ENCODE results near the gene SMIM24. TPM values are rescaled to one million over a fixed set of nuclear protein-coding genes. Genes with fewer than 3 reads are reported as not detected.
"Not testable (repeated sequence)": the region's sequence is repeated elsewhere in the genome, so short reads cannot be mapped to it uniquely, and the experiment has no call there.

Gene SMIM24
- total RNA-seq, 1 experiment from 2014 or later: not detected

DNA sequence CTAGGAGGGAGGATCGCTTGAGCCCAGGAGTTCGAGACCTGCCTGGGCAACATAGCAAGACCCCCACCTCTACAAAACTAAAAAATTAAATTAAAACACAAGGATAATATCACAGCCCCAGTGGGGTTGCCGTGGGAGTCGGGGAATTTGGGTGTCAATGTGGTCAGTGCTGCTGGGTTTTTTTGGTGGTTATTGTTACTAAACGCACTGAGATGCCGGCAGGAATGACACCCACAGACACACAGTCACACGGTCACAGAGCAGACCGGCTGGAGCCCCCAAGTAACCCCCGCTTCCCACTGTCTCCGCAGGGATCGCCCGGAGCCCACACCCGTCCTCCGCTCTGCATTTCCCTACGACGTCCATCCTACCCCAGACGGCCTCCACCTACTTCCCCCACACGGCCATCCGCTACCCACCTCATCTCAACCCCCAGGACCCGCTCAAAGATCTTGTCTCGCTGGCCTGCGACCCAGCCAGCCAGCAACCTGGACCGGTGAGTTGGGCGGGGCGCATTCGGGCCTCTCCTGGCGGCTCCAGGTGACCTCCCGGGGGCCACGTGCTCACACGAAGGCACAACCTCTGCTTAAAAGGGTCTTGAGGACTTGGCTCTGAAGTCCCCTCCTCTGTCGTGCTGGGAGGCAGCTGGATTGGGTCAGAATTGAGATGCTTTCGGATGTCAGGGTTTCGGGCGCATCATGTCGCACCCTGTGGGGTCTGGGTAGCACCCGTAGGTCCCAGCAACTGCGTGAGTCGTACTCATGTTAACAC lies 28.0 kb downstream of the SMIM24 start:
- no peak overlapping the region for H3K4me3 ChIP-seq
- DNase-seq: no peak
- peaks cover 7% of the 10 kb centered on the region for H3K4me1 ChIP-seq
- H3K27ac ChIP-seq: no peak overlapping the region
- peaks cover 16% of the 10 kb centered on the region; the same call in 1 of the 2 replicates for H3K36me3 ChIP-seq
- no peaks in the 10 kb centered on the region for H3K27me3 ChIP-seq
- no peaks in the 10 kb centered on the region for H3K9me3 ChIP-seq (replicated peaks)

DNA sequence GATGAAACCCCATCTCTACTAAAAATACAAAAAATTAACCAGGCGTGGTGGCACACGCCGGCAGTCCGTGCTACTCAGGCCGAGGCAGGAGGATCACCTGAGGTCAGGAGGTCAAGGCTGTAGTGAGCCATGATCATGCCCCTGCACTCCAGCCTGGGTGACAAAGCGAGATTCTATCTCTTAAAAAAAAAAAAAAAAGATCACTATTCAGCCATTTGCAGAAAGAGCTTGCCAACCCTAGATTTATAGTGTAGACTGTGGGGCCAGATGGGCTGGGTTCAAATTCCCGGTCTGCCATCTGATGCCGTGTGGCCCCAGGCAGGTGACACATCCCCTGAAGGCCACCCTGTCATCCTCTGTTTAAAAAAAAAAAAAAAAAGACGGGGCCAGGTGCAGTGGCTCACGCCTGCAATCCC lies 28.9 kb downstream of the SMIM24 start:
- Histone ChIP-seq H3K36me3 (peaks cover 16% of the 10 kb centered on the region; the same call in 1 of the 2 replicates), H3K27ac (peak overlapping the region; percentile 26; the same call in 1 of the 2 replicates), H3K4me3 (no peak overlapping the region), H3K4me1 (peaks cover 7% of the 10 kb centered on the region), H3K9me3 (replicated peaks) (no peaks in the 10 kb centered on the region), H3K27me3 (no peaks in the 10 kb centered on the region)
- no peak for DNase-seq

DNA sequence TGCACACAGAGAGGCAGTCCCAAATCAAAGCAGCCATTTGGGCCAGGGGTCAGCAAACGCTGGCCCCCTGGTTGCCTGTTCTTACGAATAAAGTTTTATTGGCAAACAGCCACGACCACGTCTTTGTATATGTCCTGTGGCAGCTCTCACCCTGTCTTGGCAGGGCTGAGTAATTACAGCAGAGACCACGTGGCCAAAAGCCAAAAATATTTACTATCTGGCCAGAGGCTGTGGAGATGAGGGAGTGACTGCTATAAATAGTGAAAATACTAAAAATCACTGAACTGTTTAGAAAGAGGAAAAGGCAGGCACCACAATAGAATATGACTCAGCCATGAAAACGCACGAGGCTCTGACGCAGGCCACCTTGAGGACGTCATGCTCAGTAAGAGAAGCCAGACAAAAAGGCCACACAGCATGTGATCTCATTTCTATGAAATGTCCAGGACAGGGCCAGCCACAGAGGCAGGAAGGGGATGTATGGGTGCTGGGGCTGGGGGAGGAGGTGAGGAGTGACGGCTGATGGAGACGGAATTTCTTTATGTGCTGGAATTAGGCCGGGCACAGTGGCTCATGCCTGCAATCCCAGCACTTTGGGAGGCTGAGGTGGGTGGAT lies 29.4 kb downstream of the SMIM24 start:
- Histone ChIP-seq H3K4me1 (peaks cover 7% of the 10 kb centered on the region), H3K9me3 (replicated peaks) (no peaks in the 10 kb centered on the region), H3K36me3 (peaks cover 16% of the 10 kb centered on the region; the same call in 1 of the 2 replicates), H3K4me3 (no peak overlapping the region), H3K27me3 (no peaks in the 10 kb centered on the region), H3K27ac (peak overlapping the region; percentile 26)
- peak; percentile 53 to 70 for DNase-seq

DNA sequence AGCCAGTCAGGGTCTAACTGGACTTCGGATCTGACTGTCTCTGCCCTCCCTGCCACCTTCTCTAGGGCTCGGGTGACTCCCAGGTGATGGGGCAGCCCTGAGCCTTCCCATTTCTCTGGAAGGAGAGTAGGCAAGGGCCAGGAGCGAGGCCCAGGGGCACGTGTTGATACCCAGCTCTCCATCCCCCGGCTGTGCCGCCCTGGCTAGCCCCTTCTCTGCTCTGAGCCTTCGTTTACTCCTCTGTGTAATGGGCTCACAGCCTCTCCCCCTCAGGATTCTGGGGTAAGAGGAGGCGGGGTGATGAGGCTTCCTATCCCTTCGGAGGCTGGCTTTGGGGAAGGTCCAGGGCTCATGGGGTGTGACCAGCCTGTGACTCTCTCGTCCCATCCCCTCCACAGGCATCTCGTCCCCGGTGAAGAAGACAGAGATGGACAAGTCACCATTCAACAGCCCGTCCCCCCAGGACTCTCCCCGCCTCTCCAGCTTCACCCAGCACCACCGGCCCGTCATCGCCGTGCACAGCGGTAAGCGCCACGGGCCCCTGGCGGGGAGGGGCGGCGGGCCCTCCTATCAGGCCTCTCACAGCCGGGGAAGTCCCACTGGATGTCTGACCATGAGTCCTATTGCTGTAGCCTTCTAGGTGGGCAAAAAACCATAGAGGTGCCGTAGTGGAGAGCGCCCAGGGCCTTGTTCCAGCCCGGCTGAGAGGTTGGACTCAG lies 31.6 kb downstream of the SMIM24 start:
- H3K27ac ChIP-seq: no peak overlapping the region
- peaks cover 16% of the 10 kb centered on the region; the same call in 1 of the 2 replicates for H3K36me3 ChIP-seq
- no peak overlapping the region for H3K4me3 ChIP-seq
- no peak for DNase-seq
- peaks cover 7% of the 10 kb centered on the region for H3K4me1 ChIP-seq
- H3K27me3 ChIP-seq: no peaks in the 10 kb centered on the region
- H3K9me3 ChIP-seq (replicated peaks): no peaks in the 10 kb centered on the region

DNA sequence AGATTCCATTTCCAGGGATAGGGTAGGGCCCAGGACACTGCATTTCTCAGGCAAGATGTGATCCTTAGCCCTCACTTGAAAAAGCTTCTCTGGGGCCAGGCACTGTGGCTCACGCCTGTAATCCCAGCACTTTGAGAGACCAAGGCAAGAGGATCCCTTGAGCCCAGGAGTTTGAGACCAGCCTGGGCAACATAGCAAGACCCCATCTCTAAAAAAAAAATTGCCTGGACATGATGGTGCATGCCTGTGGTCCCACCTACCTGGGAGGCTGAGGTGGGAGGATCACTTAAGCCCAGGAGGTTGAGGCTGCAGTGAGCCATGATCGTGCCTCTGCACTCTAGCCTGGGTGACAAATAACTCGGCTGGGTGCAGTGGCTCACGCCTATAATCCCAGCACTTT lies 33.7 kb downstream of the SMIM24 start:
- not testable (repeated sequence) for H3K27me3 ChIP-seq; H3K27ac ChIP-seq; H3K9me3 ChIP-seq (replicated peaks); DNase-seq; H3K4me3 ChIP-seq
- peaks cover 13% of the 10 kb centered on the region; the same call in 1 of the 2 replicates for H3K36me3 ChIP-seq
- peaks cover 10% of the 10 kb centered on the region for H3K4me1 ChIP-seq

DNA sequence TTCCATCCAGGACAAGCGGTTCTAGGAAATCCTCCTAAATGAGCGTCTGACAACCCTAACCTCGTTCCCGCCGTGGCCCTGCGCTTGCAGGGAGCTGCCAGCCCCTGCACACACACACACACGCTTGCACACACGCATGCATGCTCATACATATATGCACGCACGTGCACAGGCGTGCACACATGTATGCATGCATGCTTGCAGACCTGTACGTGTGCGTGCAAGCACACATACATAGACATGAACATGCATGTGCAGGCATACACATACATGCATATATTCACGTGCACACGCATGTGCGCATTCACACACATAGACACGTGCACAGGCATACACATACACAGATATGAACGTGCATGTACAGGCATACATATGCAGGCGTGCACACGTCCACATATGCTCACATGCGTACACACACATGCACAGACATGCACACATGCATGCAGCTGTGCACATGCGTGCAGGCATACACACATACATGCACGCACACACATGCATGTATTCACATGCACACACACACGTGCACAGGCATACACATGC lies 35.6 kb downstream of the SMIM24 start:
- Histone ChIP-seq H3K27me3 (no peaks in the 10 kb centered on the region), H3K4me1 (0 out of 2 replicates have a peak, but pooled peaks cover 3% of the 10 kb centered on the region), H3K27ac (no peak overlapping the region), H3K4me3 (no peak overlapping the region), H3K36me3 (peaks cover 14% of the 10 kb centered on the region; the same call in 1 of the 2 replicates), H3K9me3 (replicated peaks) (no peaks in the 10 kb centered on the region)
- no peak for DNase-seq

DNA sequence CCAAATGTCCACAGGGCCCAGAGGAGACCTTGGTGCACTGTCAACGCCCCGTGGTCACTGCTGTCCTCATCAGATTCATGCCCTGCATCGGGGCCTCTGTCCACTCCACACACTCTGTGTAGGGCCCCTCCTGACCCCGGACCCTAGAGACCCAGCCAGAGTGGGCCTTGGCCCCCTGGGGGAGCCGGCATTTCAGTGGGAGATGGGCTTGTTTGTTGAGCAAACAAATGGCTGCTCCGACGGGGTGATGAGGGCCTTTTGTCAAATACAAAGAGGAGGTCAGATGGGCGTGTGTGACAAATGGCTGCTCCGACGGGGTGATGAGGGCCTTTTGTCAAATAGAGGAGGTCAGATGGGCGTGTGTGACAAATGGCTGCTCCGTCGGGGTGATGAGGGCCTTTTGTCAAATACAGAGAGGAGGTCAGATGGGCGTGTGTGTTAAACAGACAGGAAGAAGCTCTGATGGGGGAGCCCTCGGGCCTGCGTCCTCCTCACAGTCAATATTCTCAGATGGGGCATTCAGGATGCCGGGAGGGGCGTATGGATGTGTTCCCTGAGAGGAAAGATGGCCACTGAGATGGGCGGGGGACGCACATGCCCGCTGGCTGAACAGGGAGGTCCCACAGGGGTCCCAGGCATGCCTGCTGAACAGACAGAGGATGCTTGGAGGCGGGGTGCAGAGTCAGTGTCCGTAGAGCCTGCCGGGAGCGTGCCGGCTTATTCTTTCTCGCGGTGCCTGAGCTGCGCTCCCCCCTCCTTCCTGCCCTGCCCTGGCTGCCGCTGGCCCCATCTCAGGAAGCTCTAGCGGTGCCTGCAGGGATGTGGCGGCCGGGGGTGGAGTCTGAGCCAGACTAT lies 36.3 kb downstream of the SMIM24 start:
- DNase-seq: no peak
- Histone ChIP-seq H3K27me3 (no peaks in the 10 kb centered on the region), H3K36me3 (peaks cover 14% of the 10 kb centered on the region; the same call in 1 of the 2 replicates), H3K27ac (no peak overlapping the region), H3K4me1 (0 out of 2 replicates have a peak, but pooled peaks cover 3% of the 10 kb centered on the region), H3K9me3 (replicated peaks) (no peaks in the 10 kb centered on the region), H3K4me3 (no peak overlapping the region)

DNA sequence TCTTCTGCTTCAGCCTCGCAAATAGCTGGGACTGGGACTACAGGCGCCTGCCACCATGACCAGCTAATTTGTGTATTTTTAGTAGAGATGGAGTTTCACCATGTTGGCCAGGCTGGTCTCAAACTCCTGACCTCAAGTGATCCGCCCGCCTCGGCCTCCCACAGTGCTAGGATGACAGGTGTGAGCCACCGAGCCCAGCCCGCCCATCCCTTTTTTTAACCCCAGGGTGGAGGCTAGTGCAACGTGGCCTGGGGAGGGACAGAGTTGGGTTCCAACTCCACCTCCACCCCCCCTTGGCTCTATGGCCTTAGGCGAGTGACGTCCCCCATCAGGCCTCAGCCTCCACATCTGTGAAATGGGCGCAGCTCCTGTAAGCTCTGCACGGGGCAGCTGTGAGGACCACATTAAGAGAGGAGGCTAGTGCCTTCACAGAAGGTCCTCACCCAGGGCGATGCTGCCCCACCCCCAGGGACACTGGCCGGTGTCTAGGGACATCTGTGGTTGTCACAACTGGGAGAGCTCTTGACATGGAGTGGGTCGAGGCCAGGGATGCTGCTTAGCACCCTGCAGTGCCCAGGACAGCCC lies 37.7 kb downstream of the SMIM24 start:
- peaks cover 22% of the 10 kb centered on the region; the same call in 1 of the 2 replicates for H3K36me3 ChIP-seq
- DNase-seq: peak in 1 of 2 experiments; percentile 38
- H3K27ac ChIP-seq: no peak overlapping the region; the same call in 1 of the 2 replicates
- 0 out of 2 replicates have a peak, but pooled peaks cover 3% of the 10 kb centered on the region for H3K4me1 ChIP-seq
- no peak overlapping the region for H3K4me3 ChIP-seq
- no peaks in the 10 kb centered on the region for H3K9me3 ChIP-seq (replicated peaks)
- H3K27me3 ChIP-seq: no peaks in the 10 kb centered on the region

DNA sequence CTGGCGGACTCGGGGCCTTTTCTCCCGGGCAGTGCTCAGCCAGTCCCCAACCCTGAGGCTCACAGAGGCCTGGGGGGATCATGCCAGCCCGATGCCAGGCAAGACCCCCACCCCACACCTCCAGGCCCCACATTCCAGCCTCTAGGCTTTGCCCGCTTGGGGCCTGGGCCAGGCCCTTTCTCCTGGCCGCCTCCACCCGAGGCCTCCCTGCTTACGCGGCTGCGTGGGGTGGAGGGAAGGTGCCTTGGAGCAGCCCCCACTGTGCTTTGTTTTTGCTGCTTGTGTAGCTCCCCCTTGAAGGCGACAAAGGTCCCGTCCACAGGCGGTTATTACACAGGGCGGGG lies 38.4 kb downstream of the SMIM24 start:
- Histone ChIP-seq H3K4me3 (no peak overlapping the region), H3K9me3 (replicated peaks) (no peaks in the 10 kb centered on the region), H3K4me1 (0 out of 2 replicates have a peak, but pooled peaks cover 3% of the 10 kb centered on the region), H3K27ac (peak overlapping the region; percentile 37; the same call in 1 of the 2 replicates), H3K36me3 (peaks cover 22% of the 10 kb centered on the region; the same call in 1 of the 2 replicates), H3K27me3 (no peaks in the 10 kb centered on the region)
- no peak for DNase-seq

DNA sequence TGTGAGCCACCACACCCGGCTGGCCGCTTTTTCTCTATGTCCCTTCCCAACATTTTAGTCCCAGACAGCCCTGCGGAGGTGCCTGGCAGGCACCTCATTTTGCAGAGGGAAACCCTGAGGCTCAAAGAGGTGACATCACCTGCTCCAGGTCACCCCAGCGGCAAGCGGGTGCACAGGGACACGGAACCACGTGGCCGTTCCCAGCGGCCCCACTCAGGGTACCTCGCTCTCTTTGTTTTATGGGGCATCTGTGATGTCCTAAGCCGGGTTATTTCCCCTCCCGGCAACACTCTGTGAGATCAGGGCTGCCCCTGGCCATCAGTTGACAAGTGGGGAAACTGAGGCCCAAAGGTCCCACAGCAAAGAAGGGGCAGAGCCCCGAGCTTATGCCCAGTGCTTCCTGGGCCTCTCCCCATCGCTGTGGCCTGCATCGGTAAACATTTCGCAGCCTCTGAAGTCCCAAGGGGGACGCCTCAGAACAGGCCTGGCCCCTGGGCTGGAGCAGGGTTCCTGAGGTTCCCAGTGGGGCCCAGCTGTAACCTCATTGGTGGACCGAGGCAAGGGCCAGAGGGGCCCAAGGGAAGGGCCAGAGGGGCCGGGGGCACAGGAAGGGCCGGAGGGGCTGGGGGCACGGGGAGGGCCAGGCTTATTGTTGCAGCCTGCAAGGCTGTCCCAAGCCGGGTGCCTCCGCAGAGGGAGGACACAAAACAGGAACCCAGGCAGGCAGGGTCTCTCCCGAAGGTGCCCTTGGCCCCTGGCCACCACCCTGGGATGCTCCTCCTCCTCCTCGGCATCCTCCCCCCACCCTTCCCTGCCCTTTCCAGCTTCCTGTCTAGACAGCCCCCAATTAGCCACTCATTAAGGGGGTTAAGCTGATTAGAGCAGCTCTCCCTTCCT lies 39.0 kb downstream of the SMIM24 start:
- Histone ChIP-seq H3K27ac (peak overlapping the region; percentile 37; the same call in 1 of the 2 replicates), H3K4me3 (no peak overlapping the region)

DNA sequence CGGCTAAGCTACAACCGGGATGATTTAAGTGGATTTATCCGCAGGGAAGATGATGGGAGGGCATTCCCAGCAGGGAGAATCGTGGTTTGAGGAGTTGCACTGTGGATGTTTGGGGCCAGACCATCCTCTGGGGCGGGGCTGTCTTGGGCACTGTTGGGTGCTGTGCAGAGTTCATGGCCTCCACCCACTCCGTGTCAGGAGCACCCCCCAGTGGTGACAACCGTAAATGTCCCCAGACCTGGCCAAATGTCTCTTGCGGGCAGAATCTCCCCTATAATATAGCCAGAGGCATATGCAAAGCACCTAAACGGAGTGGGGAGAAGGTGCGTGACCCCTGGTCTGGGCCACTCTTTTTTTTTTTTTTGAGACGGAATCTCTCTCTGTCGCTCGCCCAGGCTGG lies 40.2 kb downstream of the SMIM24 start:
- Histone ChIP-seq H3K27ac (no peak overlapping the region), H3K4me1 (0 out of 2 replicates have a peak, but pooled peaks cover 3% of the 10 kb centered on the region), H3K36me3 (peaks cover 27% of the 10 kb centered on the region; the same call in 1 of the 2 replicates), H3K27me3 (no peaks in the 10 kb centered on the region), H3K9me3 (replicated peaks) (no peaks in the 10 kb centered on the region), H3K4me3 (no peak overlapping the region)
- peak; percentile 55 to 59 for DNase-seq

More for the DNA sequence above, 39.0 kb downstream of the SMIM24 start:
- Histone ChIP-seq H3K4me1 (0 out of 2 replicates have a peak, but pooled peaks cover 3% of the 10 kb centered on the region), H3K27me3 (no peaks in the 10 kb centered on the region), H3K9me3 (replicated peaks) (no peaks in the 10 kb centered on the region), H3K36me3 (peaks cover 22% of the 10 kb centered on the region; the same call in 1 of the 2 replicates)
- no peak for DNase-seq

DNA sequence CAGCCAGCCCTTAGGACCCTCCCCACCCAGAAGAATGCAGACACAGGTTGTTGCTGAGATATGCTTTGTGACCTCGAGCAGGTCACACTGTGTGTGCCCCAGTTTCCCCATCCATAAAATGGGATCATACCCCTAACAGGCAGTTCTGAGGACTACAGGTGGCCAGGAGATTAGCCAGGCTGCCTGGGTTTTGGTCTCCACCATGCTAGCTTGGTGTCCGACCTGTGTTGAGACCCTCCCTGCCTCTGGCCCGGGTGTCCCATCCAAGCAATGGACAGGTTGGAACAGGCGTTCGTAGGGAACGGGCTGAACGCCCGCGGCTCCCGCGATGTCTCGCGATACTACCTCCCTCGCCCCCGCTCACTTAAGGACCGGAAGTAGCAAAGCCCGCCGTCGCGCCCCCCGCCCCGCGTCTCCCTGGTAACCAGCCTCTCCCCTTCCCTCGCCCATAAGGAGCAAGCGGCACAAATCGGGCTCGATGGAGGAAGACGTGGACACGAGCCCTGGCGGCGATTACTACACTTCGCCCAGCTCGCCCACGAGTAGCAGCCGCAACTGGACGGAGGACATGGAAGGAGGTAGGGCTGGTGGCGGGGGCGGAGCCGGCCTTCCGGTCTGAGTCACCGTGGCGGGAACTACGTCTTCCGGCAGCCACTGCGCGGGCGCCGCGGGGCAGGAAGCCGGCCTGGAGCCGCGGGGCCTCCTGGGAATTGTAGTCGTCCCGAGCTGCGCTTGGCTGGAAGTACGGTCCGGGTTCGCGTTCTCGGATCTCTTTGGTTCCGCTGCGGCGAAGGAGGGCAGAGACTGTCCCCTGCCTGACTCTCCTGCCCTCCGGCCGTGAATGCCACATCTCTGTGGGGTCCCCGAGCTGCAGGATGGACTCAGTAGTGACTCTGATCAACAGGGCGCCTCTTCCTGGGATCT lies 45.4 kb downstream of the SMIM24 start:
- Histone ChIP-seq H3K9me3 (replicated peaks) (no peaks in the 10 kb centered on the region), H3K4me1 (no peaks in the 10 kb centered on the region), H3K27ac (peak overlapping the region; percentile 77), H3K36me3 (peaks cover 32% of the 10 kb centered on the region), H3K4me3 (peak overlapping the region; percentile 58), H3K27me3 (no peaks in the 10 kb centered on the region)
- DNase-seq: peak; percentile 88 to 89
